NCI-H1436 treated with DMSO at 0.1 percent for 48 hours (cell line): Measurements from ENCODE around the gene SORCS1.
"Not testable (repeated sequence)": the region's sequence is repeated elsewhere in the genome, so short reads cannot be mapped to it uniquely, and the experiment has no call there.

ENCODE experiments used
- DNase-seq: peaks from one replicate; lab custom pipeline; 2025; lab: John Stamatoyannopoulos, UW

The SORCS1 gene

GRCh38 chr10:107051769-107052168, 112.7 kb downstream of the SORCS1 start:
- no peak for DNase-seq

- DNase-seq, result no peak
These were observed 121.0 kb downstream of the SORCS1 start for GRCh38 chr10:107043461-107043860.

DNA sequence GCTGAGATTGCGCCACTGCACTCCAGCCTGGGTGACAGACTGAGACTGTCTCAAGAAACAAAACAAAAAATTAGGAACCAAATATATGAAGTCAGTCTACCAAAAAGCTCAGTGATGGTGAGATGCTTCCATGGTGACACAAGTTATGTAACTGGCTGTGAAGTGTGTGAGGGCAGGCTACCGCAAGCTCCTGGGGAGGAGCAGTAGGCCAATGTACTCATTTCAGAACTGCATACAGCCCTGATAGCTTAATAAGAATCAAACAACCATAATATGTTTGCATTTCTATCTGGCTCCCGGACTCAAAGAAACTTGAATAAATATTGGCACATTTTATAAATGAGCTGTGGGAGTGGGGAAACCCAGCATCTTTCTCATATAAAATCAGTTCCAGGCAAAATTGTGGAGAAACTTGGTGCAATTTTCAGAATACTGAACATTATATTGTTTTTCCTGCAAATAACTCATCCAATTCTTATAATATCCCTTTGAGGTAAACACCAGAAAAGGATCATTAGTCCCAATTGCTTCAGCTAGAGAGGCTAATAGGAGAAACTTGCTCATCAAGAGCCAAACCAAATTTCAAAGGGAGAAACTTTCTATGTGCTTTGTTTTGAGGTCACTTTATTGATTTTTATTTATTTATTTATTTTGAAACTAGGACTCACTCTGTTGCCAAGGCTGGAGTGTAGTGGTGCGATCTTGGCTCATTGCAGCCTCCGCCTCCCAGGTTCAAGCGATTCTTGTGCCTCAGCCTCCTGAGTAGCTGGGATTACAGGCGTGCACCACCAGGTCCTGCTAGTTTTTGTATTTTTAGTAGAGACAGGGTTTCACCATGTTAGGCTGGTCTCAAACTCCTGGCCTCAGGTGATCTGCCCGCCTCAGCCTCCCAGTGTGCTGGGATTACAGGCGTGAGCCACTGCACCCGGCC, 127.0 kb downstream of the SORCS1 start:
- no peak for DNase-seq

GRCh38 chr10:107033799-107034422, 130.6 kb downstream of the SORCS1 start:
- DNase-seq, result no peak

DNA sequence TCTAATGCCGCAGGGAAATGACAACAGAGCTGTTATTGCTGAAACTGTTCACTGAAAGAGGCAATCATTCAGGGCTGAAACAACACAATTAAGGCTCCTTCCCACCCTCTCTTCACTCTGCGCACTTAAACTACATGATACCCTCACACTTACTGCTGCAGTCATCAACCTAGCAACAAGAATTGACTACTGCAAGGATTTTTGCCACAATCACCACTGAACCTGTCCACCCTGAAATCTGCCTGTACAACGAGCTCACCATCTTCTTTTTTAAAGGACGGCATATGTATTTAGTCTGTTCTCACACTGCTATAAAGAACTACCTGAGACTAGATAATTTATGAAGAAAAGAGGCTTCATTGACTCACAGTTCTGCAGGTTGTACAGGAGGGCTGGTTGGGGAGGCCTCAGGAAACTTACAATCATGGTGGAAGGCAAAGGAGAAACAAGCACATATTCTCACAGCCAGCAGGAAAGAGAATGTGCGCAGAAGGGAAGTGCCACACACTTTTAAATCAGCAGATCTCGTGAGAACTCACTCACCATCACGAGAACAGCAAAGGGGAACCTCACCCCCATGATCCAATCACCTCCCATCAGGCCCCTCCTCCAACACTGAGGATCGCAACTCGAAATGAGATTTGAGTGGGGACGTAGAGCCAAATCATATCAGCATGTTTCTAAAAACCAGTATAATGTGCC, 131.7 kb downstream of the SORCS1 start:
- no peak for DNase-seq

- peak; percentile 29 for DNase-seq
These were observed 132.4 kb downstream of the SORCS1 start for GRCh38 chr10:107031931-107032699.

- DNase-seq, result no peak
These were observed 136.3 kb downstream of the SORCS1 start for GRCh38 chr10:107028236-107028635.

DNA sequence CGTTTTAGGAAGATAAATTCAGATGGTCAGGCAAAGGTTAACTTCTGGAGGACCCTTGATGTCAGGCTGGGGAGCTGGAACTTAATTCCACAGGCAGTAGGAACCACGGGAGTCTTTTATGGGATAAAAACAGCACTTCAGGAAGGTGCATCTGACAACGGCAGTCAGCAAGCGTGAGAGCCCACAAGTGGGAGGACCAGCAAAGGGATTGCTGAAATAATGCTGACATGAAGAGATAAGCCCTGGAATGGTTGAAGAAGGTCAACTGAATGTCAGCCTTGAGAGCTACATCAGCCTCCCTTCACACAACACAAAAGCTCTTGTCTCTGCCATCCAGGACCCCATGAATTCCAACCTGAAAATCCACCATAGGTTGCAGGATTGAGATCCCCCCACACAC, 138.8 kb downstream of the SORCS1 start:
- DNase-seq, result no peak

DNA sequence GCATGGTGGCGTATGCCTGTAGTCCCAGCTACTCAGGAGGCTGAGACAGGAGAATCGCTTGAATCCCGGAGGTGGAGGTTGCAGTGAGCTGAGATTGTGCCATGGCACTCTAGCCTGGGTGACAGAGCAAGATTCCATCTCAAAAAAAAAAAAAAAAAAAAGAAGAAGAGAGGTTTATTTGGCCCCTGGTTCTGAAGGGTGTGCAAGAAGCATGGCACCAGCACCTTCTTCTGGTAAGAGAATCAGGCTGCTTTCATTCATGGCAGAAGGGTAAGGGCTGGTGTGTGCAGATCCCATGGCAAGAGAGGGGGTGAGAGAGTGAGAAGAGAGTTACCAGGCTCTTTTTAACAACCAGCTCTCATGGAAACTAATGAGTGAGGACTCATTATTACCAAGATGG, 140.5 kb downstream of the SORCS1 start:
- not testable (repeated sequence) for DNase-seq

- no peak for DNase-seq
These were observed 141.7 kb downstream of the SORCS1 start for GRCh38 chr10:107022600-107023354.

GRCh38 chr10:107019154-107019553, 145.4 kb downstream of the SORCS1 start:
- no peak for DNase-seq

DNA sequence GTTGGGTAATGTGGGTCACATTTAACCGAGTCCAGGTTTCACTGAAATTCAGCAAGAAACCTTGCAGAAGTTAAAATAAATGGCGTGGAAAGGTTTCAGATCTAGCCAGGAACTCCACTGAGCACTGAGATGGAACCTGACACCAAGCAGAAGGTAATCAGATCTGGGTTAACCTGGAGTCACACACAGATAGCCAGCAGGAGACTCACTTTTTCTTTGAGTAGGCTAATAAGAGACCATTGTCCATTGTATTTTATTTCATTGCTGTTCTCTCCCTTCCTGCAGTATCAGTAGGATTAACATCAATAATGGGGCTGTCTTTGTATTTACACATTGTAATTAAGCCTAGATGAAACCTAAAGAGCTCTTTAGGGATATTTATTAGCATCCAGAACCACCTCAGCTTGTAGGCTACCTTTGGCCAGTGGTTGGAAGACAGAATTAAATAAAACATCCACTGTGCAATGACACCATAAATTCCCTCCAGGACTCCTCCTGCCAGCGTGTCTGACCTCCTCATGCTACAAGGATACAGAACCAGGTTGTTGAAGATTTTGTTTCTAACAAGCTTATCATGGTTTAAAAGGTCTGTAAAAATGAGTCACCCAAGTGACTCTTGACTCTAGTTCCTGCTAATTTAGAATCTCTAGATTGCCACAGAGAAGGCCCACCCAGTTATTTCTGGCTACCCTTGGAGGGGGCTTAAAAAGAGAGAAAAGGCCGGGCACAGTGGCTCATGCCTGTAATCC, 151.1 kb downstream of the SORCS1 start:
- no peak for DNase-seq

- DNase-seq, result no peak
These were observed 152.5 kb downstream of the SORCS1 start for GRCh38 chr10:107011992-107012391.

DNA sequence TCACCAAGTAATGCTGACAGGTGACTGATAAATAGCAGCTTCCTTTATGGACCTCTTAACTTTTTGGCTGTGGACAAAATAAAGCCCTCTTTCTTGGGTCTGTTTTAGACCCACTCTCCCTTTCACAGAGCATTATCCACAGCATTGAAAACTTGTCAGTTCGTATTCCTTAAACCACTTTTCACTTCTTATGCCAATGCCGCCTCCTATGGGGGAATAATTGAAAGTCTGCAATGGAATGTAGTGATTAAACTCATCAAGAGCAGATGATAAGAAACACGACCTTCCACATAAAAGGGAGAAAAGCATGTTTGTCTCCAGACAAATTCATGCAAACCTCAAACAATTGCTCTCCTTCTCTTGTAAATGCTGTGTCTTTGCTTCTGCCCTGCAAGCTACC, 153.4 kb downstream of the SORCS1 start:
- no peak for DNase-seq

DNA sequence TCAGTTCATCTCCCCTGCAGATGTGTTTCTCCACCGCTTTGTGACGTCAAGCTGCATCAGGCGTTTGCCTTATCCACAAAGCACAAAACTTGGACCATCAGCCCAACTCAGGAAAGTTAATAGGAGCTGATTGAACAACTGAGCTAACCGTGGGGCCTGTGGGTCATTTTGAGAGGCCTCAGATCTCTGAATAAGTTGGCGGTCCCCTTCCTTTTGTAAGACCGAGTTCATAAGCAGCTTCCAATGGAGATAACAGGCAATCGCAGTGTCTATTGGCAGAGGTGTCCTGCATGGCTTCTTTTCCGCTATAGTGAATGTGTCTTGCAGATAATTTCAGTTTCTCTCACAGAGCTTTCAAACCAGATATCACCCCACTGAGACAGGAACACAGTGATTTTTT, 154.0 kb downstream of the SORCS1 start:
- DNase-seq, result no peak

DNA sequence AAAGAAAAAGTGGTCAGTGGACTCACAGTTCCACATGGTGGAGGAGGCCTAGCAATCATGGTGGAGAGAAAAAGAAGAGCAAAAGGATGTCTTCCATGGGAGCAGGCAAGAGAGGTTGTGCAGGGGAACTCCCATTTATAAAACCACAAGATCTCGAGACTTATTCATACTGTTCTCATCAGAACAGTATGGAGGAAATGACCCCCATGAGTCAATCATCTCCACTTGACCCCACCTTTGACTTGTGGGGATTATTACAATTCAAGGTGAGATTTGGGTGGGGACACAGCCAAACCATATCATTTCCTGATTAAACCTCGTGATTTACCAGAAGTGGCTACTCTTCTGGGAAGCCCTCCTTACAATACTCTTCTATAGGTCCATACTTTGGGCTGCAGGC, 160.1 kb downstream of the SORCS1 start:
- DNase-seq, result no peak

GRCh38 chr10:107002068-107002467, 162.4 kb downstream of the SORCS1 start:
- DNase-seq, result no peak

DNA sequence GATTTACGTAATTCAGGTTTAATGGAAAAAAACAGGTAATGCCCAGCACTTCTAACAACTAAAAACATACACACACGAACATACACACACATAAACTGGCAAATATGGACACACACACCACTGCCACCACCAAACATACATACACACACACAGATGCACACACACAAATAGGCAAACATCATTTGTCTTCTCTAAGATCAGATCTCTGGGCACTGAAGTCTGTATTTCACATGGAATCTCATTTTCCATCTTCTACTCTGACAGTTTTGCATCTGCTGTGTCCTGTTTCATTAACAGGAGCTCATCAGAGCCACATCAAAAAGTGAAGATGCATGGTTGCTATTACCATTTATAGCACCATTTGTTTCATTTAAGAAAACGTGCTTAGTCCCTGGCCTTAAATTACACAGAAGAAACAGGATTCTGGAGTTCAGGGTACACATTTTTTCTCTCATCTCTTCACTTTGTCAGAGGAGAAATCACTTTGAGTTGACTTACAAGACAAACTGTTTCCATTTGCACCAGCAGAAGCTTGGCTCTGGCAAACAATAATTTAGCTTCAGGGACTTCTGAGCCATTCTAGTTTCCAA, 165.3 kb downstream of the SORCS1 start:
- no peak for DNase-seq

DNA sequence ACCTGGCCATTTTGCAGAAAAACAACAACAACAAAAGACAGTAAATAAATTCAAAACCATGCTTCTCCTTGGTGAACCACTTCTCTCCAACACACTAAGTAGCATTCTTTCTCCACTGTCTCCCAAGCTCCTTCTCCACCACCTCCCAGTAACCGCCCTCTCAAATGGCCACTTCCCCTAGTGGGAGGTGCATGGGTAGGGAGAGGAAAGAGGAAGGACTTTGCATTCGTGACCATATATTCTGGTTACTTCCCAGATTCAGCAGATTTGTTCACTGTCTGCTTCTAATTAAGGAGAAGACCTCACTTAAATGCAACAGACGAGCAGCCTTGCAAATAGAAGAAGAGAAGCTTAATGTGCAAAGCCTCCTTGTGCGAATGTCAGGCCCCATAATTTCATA, 166.8 kb downstream of the SORCS1 start:
- DNase-seq, result no peak

GRCh38 chr10:106996510-106996909, 168.0 kb downstream of the SORCS1 start:
- no peak for DNase-seq
